B cell (primary cell): Measurements from ENCODE around the gene KRT38. TPM values are rescaled to one million over a fixed set of nuclear protein-coding genes. Genes with fewer than 3 reads are reported as not detected.

ENCODE experiments used
- ATAC-seq: fragments of 200-7000 bp; cut with Tn5 transposase; one replicate; pipeline ENCODE4 v1.10.0; 2021; ENCODE audit warnings: low read depth, mild to moderate bottlenecking, moderate number of reproducible peaks, moderate library complexity
- CTCF ChIA-PET: fragments of 350-600 bp; sonication (Branson Sonifier 250); formaldehyde crosslinking; loops from one replicate; lab custom pipeline; 2021; ENCODE audit warnings: antibody characterized with exemption, inconsistent platforms; lab: Charles Lee
- POLR2A ChIA-PET: fragments of 350-600 bp; sonication (Branson Sonifier 250); formaldehyde crosslinking; loops from one replicate; lab custom pipeline; 2021; ENCODE audit warnings: antibody characterized with exemption; lab: Charles Lee
- DNase-seq: peaks from one replicate; pipeline ENCODE4 v3.0.0; 2013
- H2AFZ ChIP-seq: 2 replicates; pipeline ENCODE4 v1.6.1; 2012; ENCODE audit warnings: mild to moderate bottlenecking, low read depth, low read length; ENCODE audit not compliant: insufficient read depth, poor library complexity, severe bottlenecking
- H3K27ac ChIP-seq, 2 donors: 1 replicate in 1 of 2; 2 replicates in 1 of 2; pipeline ENCODE4 v1.5.1; 2012 to 2013; ENCODE audit warnings: low read length in 2 of 2, mild to moderate bottlenecking in 2 of 2, moderate library complexity in 1 of 2
- H3K27me3 ChIP-seq, 4 experiments: fragments of 200-600 bp in 1 of 4; sonication (generic) in 1 of 4; replicated peaks in 1 of 4; 1 replicate in 2 of 4; 2 replicates in 2 of 4; pipeline versions ENCODE4 v1.6.1 to v1.7.0; 2013 to 2016; ENCODE audit warnings: low read length in 3 of 4, mild to moderate bottlenecking in 2 of 4, mixed read lengths in 1 of 4, moderate library complexity in 1 of 4; ENCODE audit not compliant: insufficient read depth in 4 of 4, control insufficient read depth in 3 of 4; ENCODE audit errors: control extremely low read depth in 1 of 4
- H3K36me3 ChIP-seq, 2 experiments: replicated peaks in 1 of 2; 1 replicate in 1 of 2; 2 replicates in 1 of 2; pipeline versions ENCODE4 v1.6.1 to v1.7.1; 2013; ENCODE audit warnings: low read length in 1 of 2; ENCODE audit not compliant: insufficient read depth in 2 of 2, control insufficient read depth in 1 of 2; ENCODE audit errors: control extremely low read depth in 1 of 2, extremely low read depth in 1 of 2
- H3K4me1 ChIP-seq, 2 donors: fragments of 200-600 bp in 1 of 2; sonication (generic) in 1 of 2; 1 replicate in 1 of 2; 2 replicates in 1 of 2; pipeline versions ENCODE4 v1.5.1 to v1.6.1; 2013 to 2017; ENCODE audit warnings: low read length in 2 of 2; ENCODE audit not compliant: control insufficient read depth in 2 of 2, insufficient read depth in 2 of 2
- H3K4me2 ChIP-seq: replicated peaks from 2 replicates; pipeline ENCODE3; 2012; ENCODE audit warnings: mild to moderate bottlenecking, low read depth, low read length; ENCODE audit not compliant: poor library complexity, severe bottlenecking
- H3K4me3 ChIP-seq, 5 experiments: fragments of 200-600 bp in 1 of 5; sonication (generic) in 1 of 5; 1 replicate in 3 of 5; 2 replicates in 2 of 5; pipeline versions ENCODE4 v1.5.1 to v1.7.0; 2011 to 2016; ENCODE audit warnings: low read length in 4 of 5, mild to moderate bottlenecking in 4 of 5, low read depth in 2 of 5, control low read depth in 1 of 5, moderate library complexity in 1 of 5; ENCODE audit not compliant: insufficient read depth in 1 of 5; ENCODE audit errors: control extremely low read depth in 1 of 5, extremely low read depth in 1 of 5
- H3K79me2 ChIP-seq: fragments of 200-600 bp; sonication (generic); one replicate; pipeline ENCODE4 v1.6.0; 2016; ENCODE audit warnings: low read length; ENCODE audit not compliant: control insufficient read depth, insufficient read depth
- H3K9ac ChIP-seq: fragments of 200-600 bp; sonication (generic); 2 replicates; pipeline ENCODE4 v1.6.1; 2017; ENCODE audit warnings: mild to moderate bottlenecking, low read length, moderate library complexity
- H3K9me3 ChIP-seq, 3 donors: one replicate each; pipeline versions ENCODE4 v1.6.1 to v1.7.1; 2013; ENCODE audit warnings: low read length in 2 of 3; ENCODE audit not compliant: control insufficient read depth in 2 of 3, insufficient read depth in 1 of 3; ENCODE audit errors: control extremely low read depth in 1 of 3
- H4K20me1 ChIP-seq: 2 replicates; pipeline ENCODE4 v1.6.0; 2012; ENCODE audit warnings: mild to moderate bottlenecking, low read length; ENCODE audit not compliant: insufficient read depth, control insufficient read depth, poor library complexity, severe bottlenecking
- H3K27ac Mint-ChIP-seq: one replicate; pipeline ENCODE4 v1.8.0; 2021; ENCODE audit warnings: mixed read lengths
- H3K27me3 Mint-ChIP-seq: one replicate; pipeline ENCODE4 v1.8.0; 2021; ENCODE audit warnings: mixed read lengths
- H3K4me1 Mint-ChIP-seq: one replicate; pipeline ENCODE4 v1.8.0; 2021; ENCODE audit warnings: mixed read lengths
- H3K4me3 Mint-ChIP-seq: one replicate; pipeline ENCODE4 v1.8.0; 2021; ENCODE audit warnings: mixed read lengths
- H3K9me3 Mint-ChIP-seq: one replicate; pipeline ENCODE4 v1.8.0; 2022; ENCODE audit warnings: mixed read lengths; ENCODE audit not compliant: insufficient read depth
- EZH2 ChIP-seq: IDR thresholded peaks from 2 replicates; pipeline ENCODE4 v1.6.1; 2012; ENCODE audit warnings: borderline replicate concordance, low read depth, mild to moderate bottlenecking, moderate library complexity, low read length; ENCODE audit not compliant: insufficient read depth, poor library complexity, severe bottlenecking
- WGBS: methylation state at CpG from one replicate; pipeline ENCODE4 v1.1.5; 2013; ENCODE audit warnings: missing lambda C conversion rate; ENCODE audit not compliant: insufficient coverage; 5-methylcytosine and 5-hydroxymethylcytosine counted together
- intact Hi-C: fragments of 100-400 bp; cut with micrococcal nuclease; formaldehyde crosslinking; loops from one replicate; pipeline ENCODE4 v1.10.0; 2022
- polyA plus RNA-seq: library from polyadenylated mRNA; depleted of rRNA; stranded (reverse); fragments of >200 nt; gene quantifications from 2 replicates; pipeline ENCODE4 v1.2.3, GENCODE V29; 2012
- total RNA-seq, 2 donors: library from RNA; stranded (reverse); fragments of 120-200 nt in 1 of 2; gene quantifications; 1 replicate in 1 of 2; 2 replicates in 1 of 2; pipeline versions ENCODE4 v1.2.3 to v1.2.4, GENCODE V29; 2013 to 2022
- TF ChIP-seq, protein P1 (sequence below): fragments of 200-600 bp; IDR thresholded peaks from one replicate; pipeline ENCODE4 v1.8.0; 2022; ENCODE audit warnings: antibody characterized with exemption, mild to moderate bottlenecking

KRT38 gene
- total and polyA plus RNA-seq, 2 donors (not counting 1 experiment from before 2014, with no cell fraction given) = not detected

DNA sequence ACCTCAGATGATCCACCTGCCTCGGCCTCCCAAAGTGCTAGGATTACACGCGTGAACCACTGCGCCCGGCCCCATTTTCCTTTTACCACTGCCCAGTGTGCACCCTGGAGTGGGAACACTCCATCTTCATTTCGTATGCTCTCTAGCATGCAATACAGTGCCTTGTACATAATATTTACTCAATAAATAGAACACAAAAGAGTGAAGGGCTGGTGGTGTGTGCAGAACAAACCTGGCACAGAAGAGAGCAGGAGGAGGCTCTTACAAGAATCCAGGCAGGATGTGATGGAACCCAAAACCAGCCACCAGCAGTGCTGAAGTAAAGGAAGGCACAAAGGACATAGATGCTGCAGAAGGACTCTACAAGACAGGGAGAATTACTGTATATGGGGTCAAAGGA is 23.7 kb downstream of the KRT38 start:
- Histone ChIP-seq H3K9ac (no peak overlapping the region), H3K27me3 (peaks cover 0 to 3% (median 0%) of the 10 kb centered on the region in 4 experiments), H2AFZ (no peak overlapping the region), H4K20me1 (no peaks in the 10 kb centered on the region), H3K36me3 (no peaks in the 10 kb centered on the region), H3K4me1 (no peaks in the 10 kb centered on the region), H3K4me2 (no peak overlapping the region), H3K4me3 (no peak overlapping the region), H3K27ac (no peak overlapping the region), H3K79me2 (no peaks in the 10 kb centered on the region), H3K9me3 (no peaks in the 10 kb centered on the region)
- WGBS = 96% methylated on average over 4 of the region's 6 CpGs
- H3K4me3 Mint-ChIP-seq = no peak overlapping the region
- no peaks in the 10 kb centered on the region for H3K4me1 Mint-ChIP-seq
- DNase-seq (no peak), ATAC-seq (no peak)
- ChIA-PET POLR2A (no interaction called here), CTCF (interaction anchor here (0.9 to 1.4 kb wide), 3 partner anchors 9 to 245 kb away, joined by 3 to 6 read pairs (median 4); no protein-coding TSS in a partner anchor)
- intact Hi-C loops = no loop called here
- TF ChIP-seq, protein P1, sequence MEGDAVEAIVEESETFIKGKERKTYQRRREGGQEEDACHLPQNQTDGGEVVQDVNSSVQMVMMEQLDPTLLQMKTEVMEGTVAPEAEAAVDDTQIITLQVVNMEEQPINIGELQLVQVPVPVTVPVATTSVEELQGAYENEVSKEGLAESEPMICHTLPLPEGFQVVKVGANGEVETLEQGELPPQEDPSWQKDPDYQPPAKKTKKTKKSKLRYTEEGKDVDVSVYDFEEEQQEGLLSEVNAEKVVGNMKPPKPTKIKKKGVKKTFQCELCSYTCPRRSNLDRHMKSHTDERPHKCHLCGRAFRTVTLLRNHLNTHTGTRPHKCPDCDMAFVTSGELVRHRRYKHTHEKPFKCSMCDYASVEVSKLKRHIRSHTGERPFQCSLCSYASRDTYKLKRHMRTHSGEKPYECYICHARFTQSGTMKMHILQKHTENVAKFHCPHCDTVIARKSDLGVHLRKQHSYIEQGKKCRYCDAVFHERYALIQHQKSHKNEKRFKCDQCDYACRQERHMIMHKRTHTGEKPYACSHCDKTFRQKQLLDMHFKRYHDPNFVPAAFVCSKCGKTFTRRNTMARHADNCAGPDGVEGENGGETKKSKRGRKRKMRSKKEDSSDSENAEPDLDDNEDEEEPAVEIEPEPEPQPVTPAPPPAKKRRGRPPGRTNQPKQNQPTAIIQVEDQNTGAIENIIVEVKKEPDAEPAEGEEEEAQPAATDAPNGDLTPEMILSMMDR = no peak
- TF ChIP-seq EZH2 = no peak
- H3K27ac Mint-ChIP-seq = no peak overlapping the region
- H3K9me3 Mint-ChIP-seq = no peaks in the 10 kb centered on the region
- no peaks in the 10 kb centered on the region for H3K27me3 Mint-ChIP-seq

DNA sequence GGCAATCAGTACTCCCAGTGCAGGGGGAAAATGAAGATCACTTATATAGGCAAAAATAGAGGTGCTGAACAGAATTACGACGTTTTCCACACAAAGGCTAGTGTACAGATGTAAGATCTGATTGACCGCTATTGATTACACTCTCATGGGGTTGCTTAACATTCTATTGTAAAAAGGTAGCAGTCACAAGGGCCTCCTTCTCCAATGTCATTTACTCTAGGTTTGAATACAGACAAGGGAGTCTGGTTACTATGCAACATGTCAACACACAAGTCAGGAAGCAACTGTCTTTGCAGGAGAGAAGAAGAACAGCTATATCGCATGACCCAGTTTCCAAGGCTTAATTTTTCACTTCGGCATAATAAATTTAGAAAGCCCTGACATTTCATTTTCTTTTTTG is 24.3 kb downstream of the KRT38 start:
- H3K36me3 ChIP-seq = no peaks in the 10 kb centered on the region
- no peak overlapping the region for H3K27ac ChIP-seq
- no peaks in the 10 kb centered on the region for H3K9me3 ChIP-seq
- no peak for ATAC-seq
- TF ChIP-seq, protein P1 = no peak
- no peak for TF ChIP-seq EZH2
- Mint-ChIP-seq H3K4me3 (no peak overlapping the region), H3K27me3 (no peaks in the 10 kb centered on the region), H3K9me3 (no peaks in the 10 kb centered on the region), H3K4me1 (no peaks in the 10 kb centered on the region), H3K27ac (no peak overlapping the region)
- no peak overlapping the region for H2AFZ ChIP-seq
- CTCF ChIA-PET = no interaction called here
- H3K4me2 ChIP-seq = no peak overlapping the region
- peaks cover 0 to 3% (median 0%) of the 10 kb centered on the region in 4 experiments for H3K27me3 ChIP-seq
- DNase-seq = no peak
- no peak overlapping the region for H3K4me3 ChIP-seq
- no CpG with 5 or more reads among the region's 5 CpGs for WGBS
- no peaks in the 10 kb centered on the region for H3K79me2 ChIP-seq
- H4K20me1 ChIP-seq = no peaks in the 10 kb centered on the region
- intact Hi-C loops = no loop called here
- H3K4me1 ChIP-seq = no peaks in the 10 kb centered on the region
- no peak overlapping the region for H3K9ac ChIP-seq
- POLR2A ChIA-PET = no interaction called here
